Measurements from ENCODE around the gene LIN37. TPM values are rescaled to one million over a fixed set of nuclear protein-coding genes. Genes with fewer than 3 reads are reported as not detected.
A peak's percentile ranks its signal among the peaks of the same experiment; 100 is the strongest.

The LIN37 gene
- total RNA-seq, 1 donor from 2014 or later, result 11.4 TPM

GRCh38 chr19:35703343-35703742 is 45.0 kb upstream of the LIN37 start:
- no peaks in the 10 kb centered on the region for H3K36me3 ChIP-seq
- Mint-ChIP-seq H3K9me3 (peaks cover 2% of the 10 kb centered on the region), H3K4me3 (peak overlapping the region; percentile 96), H3K27ac (no peak overlapping the region), H3K27me3 (ENCODE audit: insufficient read depth, low read depth) (peaks cover 2% of the 10 kb centered on the region), H3K36me3 (no peaks in the 10 kb centered on the region), H3K4me1 (peaks cover 4% of the 10 kb centered on the region)
- H2AFZ ChIP-seq (replicated peaks), result no peak overlapping the region
- no peak overlapping the region for H3K9ac ChIP-seq
- DNase-seq (ENCODE audit: low spot score), result no peak
- H3K27me3 ChIP-seq, result peaks cover 29% of the 10 kb centered on the region
- no peaks in the 10 kb centered on the region for H3K4me1 ChIP-seq
- no peak overlapping the region for H3K27ac ChIP-seq
- no peaks in the 10 kb centered on the region for H3K79me2 ChIP-seq (ENCODE audit: low read depth)
- H3K9me3 ChIP-seq (ENCODE audit: low read depth), result no peaks in the 10 kb centered on the region
- H4K20me1 ChIP-seq (ENCODE audit: low read depth), result no peaks in the 10 kb centered on the region
- H3F3A ChIP-seq (ENCODE audit: low read depth), result peaks cover 2% of the 10 kb centered on the region
- no peak overlapping the region for H3K4me2 ChIP-seq
- TF ChIP-seq CTCF (IDR thresholded peaks at IDR 0.05) (no peak), EZH2phosphoT487 (IDR thresholded peaks at IDR 0.05) (no peak), EZH2 (IDR thresholded peaks at IDR 0.05) (no peak)
- no peak overlapping the region for H3K4me3 ChIP-seq

- Histone ChIP-seq H3K4me3 (no peak within 1 kb of the TSS), H2AFZ (replicated peaks) (no peak within 1 kb of the TSS), H3K36me3 (no peaks in the 10 kb centered on the region), H3K79me2 (ENCODE audit: low read depth) (no peaks in the 10 kb centered on the region), H3K4me1 (no peaks in the 10 kb centered on the region), H4K20me1 (ENCODE audit: low read depth) (no peaks in the 10 kb centered on the region), H3K4me2 (no peak within 1 kb of the TSS), H3K9ac (no peak within 1 kb of the TSS), H3K27me3 (peaks cover 29% of the 10 kb centered on the region), H3F3A (ENCODE audit: low read depth) (peaks cover 2% of the 10 kb centered on the region), H3K27ac (no peak within 1 kb of the TSS), H3K9me3 (ENCODE audit: low read depth) (no peaks in the 10 kb centered on the region)
- Mint-ChIP-seq H3K27ac (no peak within 1 kb of the TSS), H3K4me3 (peak within 1 kb of the TSS; percentile 96), H3K9me3 (peaks cover 2% of the 10 kb centered on the region), H3K36me3 (no peaks in the 10 kb centered on the region), H3K4me1 (peaks cover 4% of the 10 kb centered on the region), H3K27me3 (ENCODE audit: insufficient read depth, low read depth) (peaks cover 2% of the 10 kb centered on the region)
- peak; percentile 80 for DNase-seq (ENCODE audit: low spot score)
- no peak for TF ChIP-seq EZH2phosphoT487 (IDR thresholded peaks at IDR 0.05)
- TF ChIP-seq EZH2 (IDR thresholded peaks at IDR 0.05), result no peak
- no peak for TF ChIP-seq CTCF (IDR thresholded peaks at IDR 0.05)
Observed at GRCh38 chr19:35704218-35704617, 44.2 kb upstream of the LIN37 start, which contains the start of gene ZBTB32. TSS of gene ZBTB32 (plus strand) at chr19:35704558. CDS start at chr19:35714627, 10,069 bp downstream.

- Histone ChIP-seq H3K27me3 (peaks cover 22% of the 10 kb centered on the region), H3K4me1 (no peaks in the 10 kb centered on the region), H3K79me2 (ENCODE audit: low read depth) (no peaks in the 10 kb centered on the region), H2AFZ (replicated peaks) (no peak overlapping the region), H4K20me1 (ENCODE audit: low read depth) (no peaks in the 10 kb centered on the region), H3K9ac (no peak overlapping the region), H3K4me3 (no peak overlapping the region), H3K27ac (no peak overlapping the region), H3K4me2 (no peak overlapping the region), H3K9me3 (ENCODE audit: low read depth) (no peaks in the 10 kb centered on the region), H3K36me3 (no peaks in the 10 kb centered on the region), H3F3A (ENCODE audit: low read depth) (no peaks in the 10 kb centered on the region)
- DNase-seq (ENCODE audit: low spot score), result no peak
- H3K9me3 Mint-ChIP-seq, result no peaks in the 10 kb centered on the region
- no peak overlapping the region for H3K4me3 Mint-ChIP-seq
- no peak overlapping the region for H3K27ac Mint-ChIP-seq
- peaks cover 8% of the 10 kb centered on the region for H3K4me1 Mint-ChIP-seq
- H3K27me3 Mint-ChIP-seq (ENCODE audit: insufficient read depth, low read depth), result peaks cover 7% of the 10 kb centered on the region
- H3K36me3 Mint-ChIP-seq, result no peaks in the 10 kb centered on the region
- TF ChIP-seq CTCF (IDR thresholded peaks at IDR 0.05) (no peak), EZH2 (IDR thresholded peaks at IDR 0.05) (no peak), EZH2phosphoT487 (IDR thresholded peaks at IDR 0.05) (no peak)
Observed at GRCh38 chr19:35708391-35708790, 40.0 kb upstream of the LIN37 start.
